Stimulated activated naive CD4-positive, alpha-beta T cell (primary cell): ENCODE results near the gene GDPD5.

Experiments
- DNase-seq, 6 experiments: peaks; one replicate each; lab custom pipeline; 2025; lab: John Stamatoyannopoulos, UW

GDPD5 gene

DNA sequence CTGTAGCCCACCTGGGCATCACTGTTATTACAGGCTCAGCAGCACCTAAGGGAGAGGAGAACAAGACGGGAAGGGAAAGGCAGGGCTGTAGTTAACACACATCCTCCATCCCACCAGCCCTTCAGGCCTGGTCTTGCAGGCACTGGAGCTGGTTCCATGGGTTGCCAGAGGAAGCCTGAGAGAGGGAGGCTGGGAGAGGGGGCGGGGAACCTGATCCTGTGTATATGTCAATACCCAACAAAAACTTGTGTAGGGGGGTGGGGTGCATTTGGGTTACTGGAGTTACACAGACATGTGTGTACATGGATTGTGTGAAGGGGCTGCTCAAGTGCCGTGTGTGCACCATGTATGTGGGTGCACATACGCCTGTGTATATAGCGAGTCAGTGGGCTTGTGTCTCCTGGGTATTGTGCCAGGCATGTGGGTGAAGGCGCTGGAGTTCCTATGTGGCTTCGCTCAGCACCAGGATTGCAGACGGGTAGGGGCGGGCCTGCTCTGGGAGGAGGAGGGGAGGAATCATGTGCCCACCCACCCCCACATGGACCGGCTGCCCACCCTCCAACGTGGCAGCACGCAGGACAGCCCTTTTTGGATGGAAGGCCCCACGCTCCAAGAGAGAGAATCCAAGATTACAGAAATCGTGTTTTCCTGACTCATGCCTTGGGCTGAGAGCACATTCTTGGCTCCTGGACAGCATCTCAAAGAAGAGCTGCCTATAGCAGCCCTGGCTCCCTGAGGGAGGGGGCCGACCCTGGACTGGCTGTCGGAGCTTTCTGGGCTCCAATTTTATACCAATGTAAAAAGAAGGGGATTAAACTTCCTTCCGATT, 32.1 kb upstream of the GDPD5 start:
- DNase-seq: no peak

- DNase-seq: no peak
Observed at GRCh38 chr11:75556275-75556674, 30.5 kb upstream of the GDPD5 start.

GRCh38 chr11:75555079-75555811, 29.5 kb upstream of the GDPD5 start:
- DNase-seq: no peak

DNA sequence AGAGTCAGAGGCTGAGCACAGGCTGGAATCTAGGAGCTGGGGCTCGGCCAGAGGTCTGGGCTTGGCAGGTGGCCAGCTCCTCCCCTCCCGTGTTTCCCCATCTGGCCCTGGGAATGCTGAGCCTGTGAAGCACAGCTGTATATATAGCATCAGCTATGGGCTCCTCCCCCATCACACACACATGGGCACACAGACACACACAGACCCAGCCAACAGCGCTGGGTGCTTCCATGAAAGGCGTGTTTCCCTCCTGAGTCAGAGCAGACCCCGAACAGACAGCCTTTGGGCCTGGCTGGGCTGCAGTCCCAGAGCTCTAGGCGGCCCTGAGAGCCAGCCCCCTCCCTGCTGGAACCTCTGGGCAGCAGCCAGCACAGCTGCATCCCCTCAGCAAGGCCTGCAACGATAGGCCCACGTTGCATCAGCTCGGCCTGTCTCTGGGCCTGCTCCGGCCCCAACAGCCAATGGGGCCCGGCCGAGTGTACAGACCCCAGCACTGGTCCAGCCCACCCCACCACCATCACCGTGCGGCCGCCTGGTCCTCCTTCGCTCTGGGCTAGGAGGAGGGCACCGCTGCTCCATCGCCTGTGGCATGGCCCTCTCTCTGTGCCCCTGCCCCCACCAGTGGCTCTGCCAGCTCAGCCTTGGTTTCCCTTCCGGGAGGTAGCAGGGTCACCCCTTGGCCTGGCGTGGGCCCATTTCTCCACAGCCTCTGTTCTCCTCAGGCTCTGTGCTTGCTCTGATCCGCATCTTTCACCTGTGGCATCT, 28.7 kb upstream of the GDPD5 start:
- DNase-seq: no peak

DNA sequence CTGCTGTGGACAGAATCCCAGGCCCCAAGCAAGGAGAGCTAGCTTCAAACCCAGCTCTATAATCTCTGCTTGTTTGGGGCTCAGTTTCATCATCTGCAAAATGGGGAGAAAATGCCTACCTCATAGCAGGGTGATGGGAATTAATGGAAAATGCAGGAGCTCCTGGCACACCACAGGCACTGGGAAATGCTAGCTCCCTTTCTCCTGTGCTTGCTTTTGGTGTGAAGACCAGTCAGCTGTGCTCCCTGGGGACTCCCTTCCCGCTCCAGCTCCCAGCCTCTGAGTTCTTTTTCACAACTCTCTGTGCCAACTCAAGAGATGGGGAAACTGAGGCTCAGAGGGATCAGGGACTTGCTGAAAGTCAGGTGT, 28.1 kb upstream of the GDPD5 start:
- no peak for DNase-seq

GRCh38 chr11:75553182-75553581, 27.4 kb upstream of the GDPD5 start:
- no peak for DNase-seq

DNA sequence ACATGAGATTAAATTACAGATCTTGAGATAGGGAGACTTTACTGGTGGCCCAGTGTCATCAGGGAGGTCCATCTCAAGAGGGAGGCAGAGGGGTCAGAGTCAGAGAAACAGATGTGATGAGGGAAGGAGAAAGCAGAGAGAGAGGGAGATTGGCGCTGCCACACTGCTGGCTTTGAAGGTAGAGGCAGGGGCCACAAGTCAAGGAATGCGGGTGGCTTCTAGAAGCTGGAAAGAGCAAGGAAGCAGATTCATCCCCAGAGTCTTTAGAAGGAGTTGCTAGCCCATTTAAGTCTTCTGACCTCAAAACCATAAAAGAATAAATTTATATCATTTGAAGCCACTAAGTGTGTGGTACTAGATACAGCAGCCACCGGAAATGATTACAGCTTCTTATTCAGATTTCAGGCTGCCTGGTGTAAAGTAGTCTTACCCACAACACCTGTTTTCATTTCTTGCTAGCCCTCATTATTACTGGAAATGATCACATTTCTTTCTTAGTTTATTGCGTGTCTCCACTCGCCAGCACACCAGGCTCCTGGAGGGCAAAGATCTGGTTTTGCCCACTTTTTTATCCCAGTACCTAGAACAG, 23.7 kb upstream of the GDPD5 start:
- no peak for DNase-seq

DNA sequence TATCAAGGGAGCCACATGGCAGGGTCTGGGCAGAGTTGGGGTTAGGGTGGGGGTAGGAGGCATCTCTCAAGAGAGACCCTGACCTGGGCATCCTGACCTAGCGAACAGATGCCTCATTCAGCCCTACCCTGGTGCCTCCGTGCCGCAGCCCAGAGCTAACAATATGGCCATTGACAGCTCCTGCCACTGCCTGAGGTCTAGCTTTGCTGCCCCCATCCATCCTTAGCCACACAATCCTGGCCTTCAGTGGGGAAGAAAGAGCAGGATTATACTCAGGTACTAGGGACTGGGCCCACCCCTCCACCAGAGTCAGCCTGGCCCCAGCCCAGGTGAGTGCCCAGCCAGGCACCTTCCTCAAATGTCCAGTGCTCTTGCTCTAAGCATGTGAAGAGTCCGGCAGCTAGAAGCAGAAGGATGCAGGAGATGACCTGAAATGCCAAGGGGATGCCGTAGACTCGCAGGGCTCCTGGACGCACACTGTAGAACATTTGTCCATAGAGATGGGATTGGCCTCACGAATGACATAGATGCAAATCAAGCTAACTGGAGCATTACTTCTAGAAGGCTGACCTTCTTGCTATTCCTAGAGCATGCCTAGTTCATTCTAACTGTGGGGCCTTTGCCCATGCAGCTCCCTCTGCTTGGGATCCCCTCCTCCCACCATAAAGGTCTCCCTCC, 23.0 kb upstream of the GDPD5 start:
- no peak for DNase-seq

- no peak for DNase-seq
Observed at GRCh38 chr11:75547617-75548058, 21.9 kb upstream of the GDPD5 start.

DNA sequence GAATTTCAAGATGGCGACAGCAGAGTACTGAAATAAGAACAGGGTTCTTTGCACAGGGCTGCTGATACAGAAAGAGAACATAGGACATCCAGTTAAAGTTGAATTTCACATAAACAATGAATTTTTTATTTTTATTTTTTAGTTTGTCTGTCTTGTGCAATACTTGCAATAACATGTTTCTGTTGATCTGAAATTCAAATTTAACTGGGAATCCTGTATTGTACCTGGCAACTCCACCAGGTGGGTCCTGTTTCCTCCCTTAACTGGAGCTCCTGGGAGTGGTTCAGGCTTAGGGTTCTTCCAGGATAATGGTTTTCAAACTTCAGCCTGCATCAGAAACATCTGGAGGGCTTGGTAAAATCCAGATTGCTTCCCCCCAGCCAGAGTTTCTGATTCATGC, 21.4 kb upstream of the GDPD5 start:
- no peak for DNase-seq

DNA sequence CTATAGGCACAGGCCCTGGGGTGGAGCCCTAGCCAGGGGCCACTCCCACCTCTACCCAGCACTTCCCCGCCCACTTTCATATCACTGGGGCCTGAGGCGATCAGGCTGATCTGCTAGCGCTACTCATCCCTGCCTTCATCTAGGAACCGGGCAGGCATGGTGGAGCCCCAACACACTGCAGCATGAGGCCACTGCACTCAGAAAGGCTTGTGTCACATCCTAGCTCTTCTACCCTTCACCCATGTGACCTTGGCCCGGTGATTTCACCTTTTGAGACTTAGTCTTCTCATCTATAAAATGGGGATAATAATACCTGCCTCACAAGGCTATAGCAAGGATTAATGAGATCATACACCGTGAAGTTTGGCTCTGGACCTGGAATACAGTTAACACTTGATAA, 18.1 kb upstream of the GDPD5 start:
- DNase-seq: no peak

DNA sequence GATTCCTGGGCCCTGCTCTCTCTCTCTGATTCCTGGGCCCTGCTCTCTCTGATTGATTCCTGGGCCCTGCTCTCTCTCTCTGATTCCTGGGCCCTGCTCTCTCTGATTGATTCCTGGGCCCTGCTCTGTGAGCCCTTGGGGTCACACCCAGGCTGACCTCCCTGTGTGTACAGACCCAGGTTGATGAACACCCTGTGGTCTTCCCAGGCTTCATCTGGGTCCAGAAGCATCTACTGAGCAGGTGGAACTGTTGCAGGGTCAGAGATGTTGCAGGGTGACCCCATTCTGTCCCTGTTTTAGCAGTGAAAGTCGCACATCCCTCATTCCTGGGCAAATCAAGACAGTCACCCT, 16.3 kb upstream of the GDPD5 start:
- DNase-seq: no peak

- DNase-seq: no peak
Observed at GRCh38 chr11:75541193-75542087, 15.7 kb upstream of the GDPD5 start.

GRCh38 chr11:75539459-75540334, 14.0 kb upstream of the GDPD5 start:
- DNase-seq: no peak

- DNase-seq: no peak
Observed at GRCh38 chr11:75538150-75538942, 12.6 kb upstream of the GDPD5 start.

GRCh38 chr11:75537740-75538139, 12.0 kb upstream of the GDPD5 start:
- no peak for DNase-seq

DNA sequence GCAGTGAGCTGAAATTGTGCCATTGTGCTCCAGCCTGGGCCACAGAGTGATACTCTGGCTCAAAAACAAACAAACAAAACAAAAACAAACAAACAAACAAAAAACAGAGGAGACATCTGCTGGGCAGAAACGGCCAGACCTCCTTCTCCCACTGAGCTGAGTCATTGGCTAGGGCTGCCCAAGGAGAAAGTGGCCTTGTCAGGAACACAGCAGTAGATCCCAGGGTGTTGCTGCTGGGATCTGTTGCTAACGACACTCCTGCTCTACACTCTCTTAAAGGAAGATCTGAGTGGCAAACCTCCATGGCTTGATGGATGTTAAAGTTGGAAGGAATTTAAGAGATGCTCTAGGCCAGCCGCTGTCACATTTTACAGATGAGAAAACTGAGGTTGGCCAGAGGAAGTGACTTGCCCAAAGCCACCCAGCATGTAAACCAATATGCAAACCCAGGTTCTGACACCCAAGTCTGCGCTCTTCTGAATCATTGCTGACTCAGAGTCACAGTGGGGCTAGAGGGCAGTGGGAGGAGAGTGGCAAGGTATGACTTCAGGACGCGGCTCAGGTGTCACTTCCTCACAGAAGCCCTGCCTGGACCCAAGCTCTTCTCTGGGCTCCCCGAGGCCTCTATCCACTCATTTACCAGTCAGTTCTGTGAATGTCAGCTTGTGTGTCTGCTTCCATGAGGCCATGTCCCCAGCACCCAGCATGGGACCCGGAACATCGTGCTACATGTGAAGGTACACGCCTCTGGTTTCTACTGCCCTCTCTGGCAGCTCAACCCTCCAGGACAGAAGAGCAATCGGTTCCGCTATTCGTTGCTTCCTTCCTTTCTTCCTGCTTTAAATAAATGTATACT, 11.3 kb upstream of the GDPD5 start:
- DNase-seq: no peak

DNA sequence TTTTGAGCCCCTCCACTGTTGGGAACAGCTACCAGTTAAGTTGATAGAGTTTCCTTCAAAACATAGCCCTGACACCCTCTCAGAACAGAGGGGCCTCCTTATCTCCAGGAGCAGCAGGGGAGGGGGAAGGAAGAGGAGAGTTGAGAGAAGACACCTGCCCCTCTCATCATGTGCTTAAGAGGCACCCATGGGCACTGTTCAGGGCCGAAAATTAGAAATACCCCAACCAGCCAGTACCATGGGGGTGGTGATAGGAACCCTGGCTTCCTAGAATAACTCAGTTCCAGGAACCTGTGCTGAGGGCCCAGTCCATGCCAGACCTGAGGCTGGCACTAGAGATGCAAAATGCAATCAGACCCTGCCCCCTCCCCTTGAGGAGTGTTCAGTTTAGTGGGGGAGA, 9.3 kb upstream of the GDPD5 start:
- no peak for DNase-seq
